Liver (tissue), 3 donors: ENCODE results near the gene USP46.

Source experiments
- ATF3 ChIP-seq: IDR thresholded peaks from 2 replicates; pipeline ENCODE4 v1.6.1; 2016; ENCODE audit warnings: antibody characterized with exemption
- CTCF ChIP-seq: fragments of 150-350 bp; IDR thresholded peaks from 2 replicates; pipeline ENCODE4 v1.5.1; 2017; ENCODE audit warnings: improper control_type of control experiment, low read depth, low read length; ENCODE audit not compliant: missing input control
- EGR1 ChIP-seq, 2 donors: IDR thresholded peaks; 2 replicates each; pipeline ENCODE4 v1.6.1; 2016 to 2018; ENCODE audit warnings: antibody characterized with exemption in 2 of 2, low read depth in 2 of 2
- FOXA1 ChIP-seq: IDR thresholded peaks from 2 replicates; pipeline ENCODE4 v1.6.1; 2016; ENCODE audit warnings: antibody characterized with exemption
- GABPA ChIP-seq, 2 donors: IDR thresholded peaks in 1 of 2; conservative IDR thresholded peaks in 1 of 2; 2 replicates each; pipeline ENCODE4 v1.6.1; 2016; ENCODE audit warnings: antibody characterized with exemption in 2 of 2, mild to moderate bottlenecking in 1 of 2, moderate library complexity in 1 of 2
- HNF4A ChIP-seq, 2 donors: conservative IDR thresholded peaks; 2 replicates each; pipeline ENCODE4 v1.6.1; 2016; ENCODE audit warnings: antibody characterized with exemption in 2 of 2, mild to moderate bottlenecking in 2 of 2
- JUND ChIP-seq, 2 donors: IDR thresholded peaks; 2 replicates each; pipeline ENCODE4 v1.6.1; 2016; ENCODE audit warnings: antibody characterized with exemption in 2 of 2
- MAX ChIP-seq: IDR thresholded peaks from 2 replicates; pipeline ENCODE4 v1.6.1; 2016; ENCODE audit warnings: antibody characterized with exemption
- RAD21 ChIP-seq, 2 donors: IDR thresholded peaks; 2 replicates each; pipeline ENCODE4 v1.6.1; 2016; ENCODE audit warnings: antibody characterized with exemption in 2 of 2, mild to moderate bottlenecking in 2 of 2
- REST ChIP-seq: IDR thresholded peaks from 2 replicates; pipeline ENCODE4 v1.6.1; 2016; ENCODE audit warnings: antibody characterized with exemption, mild to moderate bottlenecking
- SP1 ChIP-seq: IDR thresholded peaks from 2 replicates; pipeline ENCODE4 v1.6.1; 2018; ENCODE audit warnings: antibody characterized with exemption, mild to moderate bottlenecking
- TAF1 ChIP-seq: conservative IDR thresholded peaks from 2 replicates; pipeline ENCODE4 v1.6.1; 2016; ENCODE audit warnings: antibody characterized with exemption, mild to moderate bottlenecking
- YY1 ChIP-seq: IDR thresholded peaks from 2 replicates; pipeline ENCODE4 v1.6.1; 2016; ENCODE audit warnings: antibody characterized with exemption, mild to moderate bottlenecking
- ZBTB33 ChIP-seq: IDR thresholded peaks from 2 replicates; pipeline ENCODE4 v1.6.1; 2016; ENCODE audit warnings: antibody characterized with exemption
- donor health status: healthy.
- donor health status: healthy.

- TF ChIP-seq CTCF, result no peak
- no peak for TF ChIP-seq REST
- no peak for TF ChIP-seq YY1
- no peak for TF ChIP-seq EGR1 (IDR thresholded peaks at IDR 0.05; ENCODE audit: low read depth in 2 of 2)
- no peak for TF ChIP-seq JUND (IDR thresholded peaks at IDR 0.05)
- no peak for TF ChIP-seq GABPA (IDR thresholded peaks at IDR 0.05 in 1 of 2, conservative IDR thresholded peaks at IDR 0.05 in 1 of 2)
- TF ChIP-seq HNF4A (conservative IDR thresholded peaks at IDR 0.05), result no peak
- TF ChIP-seq ATF3, result no peak
- TF ChIP-seq SP1, result no peak
- TF ChIP-seq FOXA1, result no peak
- TF ChIP-seq RAD21 (IDR thresholded peaks at IDR 0.05), result no peak
- no peak for TF ChIP-seq TAF1
- no peak for TF ChIP-seq MAX
- no peak for TF ChIP-seq ZBTB33
Observed at GRCh38 chr4:52689096-52689495, 30.0 kb upstream of the USP46 start.
